ENCODE measurements around the gene RAP2B. TPM values are rescaled to one million over a fixed set of nuclear protein-coding genes. Genes with fewer than 3 reads are reported as not detected.
"Not testable (repeated sequence)": the region's sequence is repeated elsewhere in the genome, so short reads cannot be mapped to it uniquely, and the experiment has no call there.

The RAP2B gene
- polyA plus RNA-seq, result 5.2 TPM
- long read RNA-seq, donor 1, full-length matches to known transcripts, result 25 of 25 reads
- long read RNA-seq, donor 1, partial matches to known transcripts, result 0 of 25 reads
- long read RNA-seq, donor 1, other reads (novel, unspliced or antisense), result 0 of 25 reads
- long read RNA-seq, donor 2, full-length matches to known transcripts, result 85 of 85 reads
- long read RNA-seq, donor 2, partial matches to known transcripts, result 0 of 85 reads
- long read RNA-seq, donor 2, other reads (novel, unspliced or antisense), result 0 of 85 reads
- long read RNA-seq, donor 3, result 0 reads
- long read RNA-seq, donor 4, full-length matches to known transcripts, result 7 of 7 reads
- long read RNA-seq, donor 4, partial matches to known transcripts, result 0 of 7 reads
- long read RNA-seq, donor 4, other reads (novel, unspliced or antisense), result 0 of 7 reads
- long read RNA-seq, donor 5, full-length matches to known transcripts, result 43 of 43 reads
- long read RNA-seq, donor 5, partial matches to known transcripts, result 0 of 43 reads
- long read RNA-seq, donor 5, other reads (novel, unspliced or antisense), result 0 of 43 reads
- long read RNA-seq, donor 6, full-length matches to known transcripts, result 47 of 47 reads
- long read RNA-seq, donor 6, partial matches to known transcripts, result 0 of 47 reads
- long read RNA-seq, donor 6, other reads (novel, unspliced or antisense), result 0 of 47 reads
- long read RNA-seq, donor 7, full-length matches to known transcripts, result 28 of 28 reads
- long read RNA-seq, donor 7, partial matches to known transcripts, result 0 of 28 reads
- long read RNA-seq, donor 7, other reads (novel, unspliced or antisense), result 0 of 28 reads
- long read RNA-seq, donor 8, full-length matches to known transcripts, result 60 of 60 reads
- long read RNA-seq, donor 8, partial matches to known transcripts, result 0 of 60 reads
- long read RNA-seq, donor 8, other reads (novel, unspliced or antisense), result 0 of 60 reads
- long read RNA-seq, donor 9, full-length matches to known transcripts, result 27 of 27 reads
- long read RNA-seq, donor 9, partial matches to known transcripts, result 0 of 27 reads
- long read RNA-seq, donor 9, other reads (novel, unspliced or antisense), result 0 of 27 reads
- long read RNA-seq, donor 10, full-length matches to known transcripts, result 36 of 36 reads
- long read RNA-seq, donor 10, partial matches to known transcripts, result 0 of 36 reads
- long read RNA-seq, donor 10, other reads (novel, unspliced or antisense), result 0 of 36 reads
- long read RNA-seq, donor 11, full-length matches to known transcripts, result 37 of 37 reads
- long read RNA-seq, donor 11, partial matches to known transcripts, result 0 of 37 reads
- long read RNA-seq, donor 11, other reads (novel, unspliced or antisense), result 0 of 37 reads

DNA sequence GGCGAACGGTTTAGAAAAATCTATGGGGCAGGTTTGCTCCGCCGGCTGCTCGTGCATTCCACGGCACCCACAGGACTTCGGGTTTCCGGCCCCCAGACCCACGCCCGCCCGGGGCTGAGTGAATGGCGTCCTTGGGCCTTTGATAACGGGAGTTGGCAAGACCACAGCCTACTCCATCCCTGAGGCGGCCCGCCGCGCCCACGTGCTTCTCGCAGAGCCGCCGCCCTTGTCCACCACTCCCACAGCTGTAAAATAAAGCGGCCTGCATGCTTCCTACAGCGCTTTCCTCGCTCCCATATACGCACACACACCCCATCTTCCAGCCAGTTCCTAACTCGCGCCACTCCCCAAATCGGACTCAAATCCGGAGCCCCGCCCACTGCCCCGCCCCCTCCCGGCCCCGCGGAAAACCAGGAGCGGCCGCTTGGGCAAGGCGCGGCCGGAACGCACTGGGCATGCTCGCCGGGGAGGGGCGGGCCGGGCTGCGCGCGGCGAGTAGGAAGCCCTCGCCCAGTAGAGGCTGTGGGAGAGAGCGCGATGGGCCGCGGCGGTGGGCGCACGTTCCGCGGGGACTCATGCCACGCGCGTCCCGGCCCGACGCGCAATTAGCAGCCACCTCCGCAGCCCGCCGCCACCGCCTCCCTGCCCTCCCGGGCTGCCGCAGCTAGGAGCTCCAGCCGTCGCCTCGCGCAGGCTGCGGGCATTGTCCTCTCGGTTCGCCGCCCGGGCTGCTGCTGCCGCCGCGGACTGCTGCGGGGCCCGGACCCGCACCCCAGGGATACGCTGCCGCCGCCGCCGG, at the start of gene RAP2B:
RAP2B (plus strand) TSS at position 513 of the 799 bp plus-strand sequence. CDS start 468 bp downstream, outside the sequence.
- Histone ChIP-seq H3K4me3 (ENCODE audit: low read length) (peak within 1 kb of the TSS; percentile 71), H3K4me1 (ENCODE audit: control insufficient read depth, insufficient read depth, low read length) (peaks cover 15% of the 10 kb centered on the region), H3K27ac (ENCODE audit: low read length) (peak within 1 kb of the TSS; percentile 89), H3K9me3 (ENCODE audit: control insufficient read depth, low read depth, low read length) (peaks cover 3% of the 10 kb centered on the region), H3K36me3 (ENCODE audit: control insufficient read depth, insufficient read depth, low read length) (no peaks in the 10 kb centered on the region), H3K27me3 (ENCODE audit: control insufficient read depth, insufficient read depth, low read length) (no peaks in the 10 kb centered on the region)
- DNase-seq, result peak; percentile 92 to 94
- no CpG with 5 or more reads among the region's 91 CpGs for WGBS (ENCODE audit: insufficient coverage, low lambda C conversion rate)

DNA sequence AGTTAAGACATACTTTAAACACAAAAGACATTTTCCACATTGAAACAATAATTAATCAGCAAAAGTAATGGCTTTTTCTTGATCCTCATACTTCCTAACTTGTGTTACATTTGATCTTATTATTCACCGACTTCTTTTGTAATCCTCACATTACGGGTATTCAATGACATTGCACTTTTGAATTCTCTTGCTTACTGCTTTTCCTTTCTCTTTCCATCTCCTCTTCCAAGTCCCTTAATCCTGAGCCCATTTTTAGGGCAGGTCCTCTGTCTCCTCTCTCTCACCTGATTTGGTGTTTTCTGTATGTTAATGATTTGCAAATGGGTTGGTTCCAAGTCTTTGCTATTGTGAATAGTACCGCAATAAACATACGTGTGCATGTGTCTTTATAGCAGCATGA, 48.5 kb upstream of the RAP2B start:
- no peak for DNase-seq
- Histone ChIP-seq H3K36me3 (ENCODE audit: control insufficient read depth, insufficient read depth, low read length) (no peaks in the 10 kb centered on the region), H3K27me3 (ENCODE audit: control insufficient read depth, insufficient read depth, low read length) (no peaks in the 10 kb centered on the region), H3K4me3 (ENCODE audit: low read length) (no peak overlapping the region), H3K4me1 (ENCODE audit: control insufficient read depth, insufficient read depth, low read length) (no peaks in the 10 kb centered on the region), H3K9me3 (ENCODE audit: control insufficient read depth, low read depth, low read length) (no peaks in the 10 kb centered on the region), H3K27ac (ENCODE audit: low read length) (no peak overlapping the region)
- WGBS (ENCODE audit: insufficient coverage, low lambda C conversion rate), result 100% methylated on average over 2 of the region's 4 CpGs

DNA sequence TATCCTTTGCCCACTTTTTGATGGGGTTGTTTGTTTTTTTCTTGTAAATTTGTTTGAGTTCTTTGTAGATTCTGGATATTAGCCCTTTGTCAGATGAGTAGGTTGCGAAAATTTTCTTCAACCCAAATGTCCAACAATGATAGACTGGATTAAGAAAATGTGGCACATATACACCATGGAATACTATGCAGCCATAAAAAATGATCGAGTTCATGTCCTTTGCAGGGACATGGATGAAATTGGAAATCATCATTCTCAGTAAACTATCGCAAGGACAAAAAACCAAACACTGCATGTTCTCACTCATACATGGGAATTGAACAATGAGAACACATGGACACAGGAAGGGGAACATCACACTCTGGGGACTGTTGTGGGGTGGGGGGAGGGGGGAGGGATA, 47.8 kb upstream of the RAP2B start:
- H3K36me3 ChIP-seq (ENCODE audit: control insufficient read depth, insufficient read depth, low read length); H3K4me1 ChIP-seq (ENCODE audit: control insufficient read depth, insufficient read depth, low read length); H3K27ac ChIP-seq (ENCODE audit: low read length); H3K27me3 ChIP-seq (ENCODE audit: control insufficient read depth, insufficient read depth, low read length); H3K9me3 ChIP-seq (ENCODE audit: control insufficient read depth, low read depth, low read length); DNase-seq; H3K4me3 ChIP-seq (ENCODE audit: low read length): not testable (repeated sequence)
- WGBS (ENCODE audit: insufficient coverage, low lambda C conversion rate), result no CpG with 5 or more reads among the region's 3 CpGs

DNA sequence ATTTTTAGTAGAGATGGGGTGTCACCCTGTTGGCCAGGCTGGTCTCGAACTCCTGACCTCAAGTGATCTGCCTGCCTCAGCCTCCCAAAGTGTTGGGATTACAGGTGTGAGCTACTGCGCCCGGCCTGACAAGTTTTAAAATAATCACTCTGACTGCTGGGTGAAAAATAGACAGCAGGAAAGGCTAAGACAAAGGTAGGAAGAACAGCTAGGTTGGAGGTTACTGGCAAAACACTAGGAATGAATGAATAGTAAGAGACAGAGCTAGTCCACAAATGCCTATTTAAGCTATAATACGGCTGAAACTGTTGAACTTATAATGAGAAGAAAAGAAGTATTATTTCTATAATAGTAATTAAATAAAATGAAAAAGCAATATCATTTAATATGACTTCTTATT, 46.7 kb upstream of the RAP2B start:
- no peak overlapping the region for H3K4me3 ChIP-seq (ENCODE audit: low read length)
- no peaks in the 10 kb centered on the region for H3K4me1 ChIP-seq (ENCODE audit: control insufficient read depth, insufficient read depth, low read length)
- no peak for DNase-seq
- H3K27me3 ChIP-seq (ENCODE audit: control insufficient read depth, insufficient read depth, low read length), result no peaks in the 10 kb centered on the region
- no peaks in the 10 kb centered on the region for H3K36me3 ChIP-seq (ENCODE audit: control insufficient read depth, insufficient read depth, low read length)
- H3K27ac ChIP-seq (ENCODE audit: low read length), result no peak overlapping the region
- no CpG with 5 or more reads among the region's 4 CpGs for WGBS (ENCODE audit: insufficient coverage, low lambda C conversion rate)
- no peaks in the 10 kb centered on the region for H3K9me3 ChIP-seq (ENCODE audit: control insufficient read depth, low read depth, low read length)

DNA sequence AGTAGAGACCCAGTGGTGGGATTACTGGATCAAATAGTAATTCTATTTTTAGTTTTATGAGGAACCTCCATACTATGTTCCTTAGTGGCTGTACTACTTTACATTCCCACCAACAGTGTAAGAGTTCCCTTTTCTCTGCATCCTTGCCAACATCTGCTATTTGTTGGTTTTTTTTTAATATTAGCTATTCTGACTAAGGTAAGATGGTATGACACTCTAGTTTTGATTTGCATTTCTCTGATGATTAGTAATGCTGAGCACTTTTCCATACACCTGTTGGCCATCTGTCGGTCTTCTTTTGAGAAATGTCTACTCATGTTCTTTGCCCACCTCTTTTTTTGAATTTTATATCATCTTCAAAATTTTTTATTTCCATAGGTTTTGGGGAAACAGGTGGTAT, 34.2 kb upstream of the RAP2B start:
- no peak overlapping the region for H3K4me3 ChIP-seq (ENCODE audit: low read length)
- no peaks in the 10 kb centered on the region for H3K4me1 ChIP-seq (ENCODE audit: control insufficient read depth, insufficient read depth, low read length)
- no peaks in the 10 kb centered on the region for H3K27me3 ChIP-seq (ENCODE audit: control insufficient read depth, insufficient read depth, low read length)
- H3K27ac ChIP-seq (ENCODE audit: low read length), result no peak overlapping the region
- no peaks in the 10 kb centered on the region for H3K36me3 ChIP-seq (ENCODE audit: control insufficient read depth, insufficient read depth, low read length)
- 86% methylated on average over 1 of the region's 1 CpG for WGBS (ENCODE audit: insufficient coverage, low lambda C conversion rate)
- peaks cover 3% of the 10 kb centered on the region for H3K9me3 ChIP-seq (ENCODE audit: control insufficient read depth, low read depth, low read length)
- no peak for DNase-seq

DNA sequence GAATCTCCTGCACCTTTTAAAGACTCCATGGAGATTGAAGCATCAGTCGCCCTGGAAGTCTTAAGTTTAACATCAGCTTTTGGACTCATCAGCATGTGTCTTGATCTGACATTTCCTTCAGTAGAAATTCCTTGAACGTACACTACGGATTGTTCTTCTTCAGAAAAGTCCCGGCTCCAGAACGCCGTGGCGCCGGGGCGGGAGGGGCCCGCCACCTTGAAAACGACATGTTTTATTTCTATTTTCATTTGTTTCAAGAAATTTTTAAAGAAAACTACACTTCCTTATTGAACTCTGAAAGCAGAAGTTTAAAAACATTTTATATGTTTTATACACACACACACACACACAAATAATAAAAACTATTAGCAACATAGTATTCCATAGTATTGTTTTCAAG, 32.6 kb upstream of the RAP2B start:
- no peaks in the 10 kb centered on the region for H3K4me1 ChIP-seq (ENCODE audit: control insufficient read depth, insufficient read depth, low read length)
- H3K27ac ChIP-seq (ENCODE audit: low read length), result no peak overlapping the region
- H3K27me3 ChIP-seq (ENCODE audit: control insufficient read depth, insufficient read depth, low read length), result no peaks in the 10 kb centered on the region
- DNase-seq, result no peak
- no peak overlapping the region for H3K4me3 ChIP-seq (ENCODE audit: low read length)
- peaks cover under 1% of the 10 kb centered on the region for H3K9me3 ChIP-seq (ENCODE audit: control insufficient read depth, low read depth, low read length)
- WGBS (ENCODE audit: insufficient coverage, low lambda C conversion rate), result 95% methylated on average over 8 of the region's 11 CpGs
- no peaks in the 10 kb centered on the region for H3K36me3 ChIP-seq (ENCODE audit: control insufficient read depth, insufficient read depth, low read length)

DNA sequence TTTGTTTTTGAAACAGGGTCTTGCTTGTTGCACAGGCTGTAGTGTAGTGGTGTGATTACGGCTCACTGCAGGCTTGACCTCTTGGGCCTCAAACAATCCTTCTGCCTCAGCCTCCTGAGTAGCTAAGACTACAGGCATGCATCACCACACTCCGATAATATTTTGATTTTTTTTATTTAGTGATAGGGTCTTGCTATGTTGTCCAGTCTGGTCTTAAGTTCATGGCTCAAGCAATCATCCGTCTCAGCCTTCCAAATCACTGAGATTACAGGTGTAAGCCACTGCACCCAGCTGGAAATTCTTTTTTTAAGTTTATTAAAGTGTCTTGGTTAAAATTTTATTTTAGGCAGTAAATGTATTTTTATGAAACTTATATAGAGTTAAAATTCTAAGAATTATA, 32.2 kb upstream of the RAP2B start:
- Histone ChIP-seq H3K36me3 (ENCODE audit: control insufficient read depth, insufficient read depth, low read length) (no peaks in the 10 kb centered on the region), H3K27me3 (ENCODE audit: control insufficient read depth, insufficient read depth, low read length) (no peaks in the 10 kb centered on the region), H3K9me3 (ENCODE audit: control insufficient read depth, low read depth, low read length) (no peaks in the 10 kb centered on the region), H3K27ac (ENCODE audit: low read length) (no peak overlapping the region), H3K4me3 (ENCODE audit: low read length) (no peak overlapping the region), H3K4me1 (ENCODE audit: control insufficient read depth, insufficient read depth, low read length) (no peaks in the 10 kb centered on the region)
- no peak for DNase-seq
- 100% methylated on average over 1 of the region's 3 CpGs for WGBS (ENCODE audit: insufficient coverage, low lambda C conversion rate)

DNA sequence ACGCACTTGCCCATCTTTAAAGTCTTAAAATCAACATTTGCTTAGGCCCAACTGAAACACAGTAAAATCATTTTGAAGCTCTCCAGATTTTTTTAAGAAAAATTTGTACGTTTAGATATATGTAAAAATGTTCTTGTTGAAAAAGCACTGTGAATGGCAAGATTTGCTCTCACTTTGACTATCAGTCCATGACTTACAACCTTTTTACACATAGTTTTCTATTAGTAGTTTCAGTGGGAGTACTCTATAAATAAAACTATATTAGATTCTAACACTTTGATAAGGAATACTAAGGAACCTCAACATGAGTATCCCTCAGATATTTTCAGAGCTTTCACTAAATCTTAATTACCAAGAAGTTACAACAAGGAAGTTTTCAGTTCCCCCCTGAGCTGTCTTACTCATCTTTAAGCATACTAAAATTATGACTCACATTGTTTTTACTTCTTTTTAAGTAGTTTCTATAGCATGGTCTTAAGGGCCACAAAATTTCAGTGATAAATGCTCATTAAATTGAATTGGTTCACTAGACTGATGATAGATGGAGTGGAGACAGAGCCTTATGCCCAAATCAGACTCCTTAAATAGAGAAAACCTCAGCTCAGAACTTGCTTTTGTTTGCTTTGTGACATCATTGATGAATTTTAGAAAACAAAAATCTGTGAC, 31.6 kb upstream of the RAP2B start:
- Histone ChIP-seq H3K27ac (ENCODE audit: low read length) (no peak overlapping the region), H3K4me1 (ENCODE audit: control insufficient read depth, insufficient read depth, low read length) (no peaks in the 10 kb centered on the region), H3K36me3 (ENCODE audit: control insufficient read depth, insufficient read depth, low read length) (no peaks in the 10 kb centered on the region), H3K9me3 (ENCODE audit: control insufficient read depth, low read depth, low read length) (no peaks in the 10 kb centered on the region), H3K4me3 (ENCODE audit: low read length) (no peak overlapping the region), H3K27me3 (ENCODE audit: control insufficient read depth, insufficient read depth, low read length) (no peaks in the 10 kb centered on the region)
- no peak for DNase-seq
- WGBS (ENCODE audit: insufficient coverage, low lambda C conversion rate), result 92% methylated on average over 2 of the region's 2 CpGs

DNA sequence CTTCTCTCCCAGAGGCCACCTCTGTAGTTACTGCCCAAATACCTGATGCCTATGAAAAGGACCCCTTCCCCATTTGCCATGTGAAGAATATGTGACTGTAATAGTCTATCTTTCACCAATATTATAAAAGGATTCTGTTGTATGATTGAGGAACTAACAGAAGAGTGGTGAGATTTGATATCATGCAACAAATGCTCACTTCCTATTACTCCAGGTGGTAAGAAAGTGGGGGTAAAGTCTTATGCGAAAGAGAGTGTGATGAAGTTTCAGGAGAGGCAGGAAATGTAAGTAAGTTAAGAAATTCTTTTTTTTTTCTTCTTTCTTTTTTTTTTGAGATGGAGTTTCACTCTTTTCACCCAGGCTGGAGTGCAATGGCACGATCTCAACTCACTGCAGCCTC, 24.4 kb upstream of the RAP2B start:
- Histone ChIP-seq H3K36me3 (ENCODE audit: control insufficient read depth, insufficient read depth, low read length) (no peaks in the 10 kb centered on the region), H3K9me3 (ENCODE audit: control insufficient read depth, low read depth, low read length) (no peaks in the 10 kb centered on the region), H3K27me3 (ENCODE audit: control insufficient read depth, insufficient read depth, low read length) (no peaks in the 10 kb centered on the region), H3K4me3 (ENCODE audit: low read length) (no peak overlapping the region), H3K4me1 (ENCODE audit: control insufficient read depth, insufficient read depth, low read length) (peaks cover 5% of the 10 kb centered on the region), H3K27ac (ENCODE audit: low read length) (no peak overlapping the region)
- DNase-seq, result no peak
- 67% methylated on average over 1 of the region's 2 CpGs for WGBS (ENCODE audit: insufficient coverage, low lambda C conversion rate)

Data from large intestine (tissue), 12 donors.